ENCODE results near the gene CSF2.

DNA sequence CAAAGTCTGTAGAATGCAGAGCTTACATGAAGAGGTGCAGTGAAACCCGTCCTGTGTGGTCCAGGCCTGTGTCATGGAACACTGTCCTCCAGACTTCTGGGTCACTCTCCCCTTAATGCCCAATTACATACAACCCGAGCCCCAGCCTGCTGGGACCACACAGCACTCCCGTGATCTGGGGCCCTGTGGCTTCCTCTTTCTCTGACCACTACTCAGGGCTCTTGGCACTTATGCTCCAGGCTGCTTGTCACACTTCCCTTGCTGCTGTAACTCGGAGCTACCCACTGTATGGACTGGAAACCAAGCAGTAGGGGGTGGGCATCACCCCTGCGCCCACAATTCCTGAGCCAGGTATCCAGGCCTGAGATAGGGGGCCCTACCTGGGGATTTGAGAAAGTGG, 23.5 kb upstream of the CSF2 start:
- no peak for TF ChIP-seq POLR2A (IDR thresholded peaks at IDR 0.05)
- TF ChIP-seq, protein P1, sequence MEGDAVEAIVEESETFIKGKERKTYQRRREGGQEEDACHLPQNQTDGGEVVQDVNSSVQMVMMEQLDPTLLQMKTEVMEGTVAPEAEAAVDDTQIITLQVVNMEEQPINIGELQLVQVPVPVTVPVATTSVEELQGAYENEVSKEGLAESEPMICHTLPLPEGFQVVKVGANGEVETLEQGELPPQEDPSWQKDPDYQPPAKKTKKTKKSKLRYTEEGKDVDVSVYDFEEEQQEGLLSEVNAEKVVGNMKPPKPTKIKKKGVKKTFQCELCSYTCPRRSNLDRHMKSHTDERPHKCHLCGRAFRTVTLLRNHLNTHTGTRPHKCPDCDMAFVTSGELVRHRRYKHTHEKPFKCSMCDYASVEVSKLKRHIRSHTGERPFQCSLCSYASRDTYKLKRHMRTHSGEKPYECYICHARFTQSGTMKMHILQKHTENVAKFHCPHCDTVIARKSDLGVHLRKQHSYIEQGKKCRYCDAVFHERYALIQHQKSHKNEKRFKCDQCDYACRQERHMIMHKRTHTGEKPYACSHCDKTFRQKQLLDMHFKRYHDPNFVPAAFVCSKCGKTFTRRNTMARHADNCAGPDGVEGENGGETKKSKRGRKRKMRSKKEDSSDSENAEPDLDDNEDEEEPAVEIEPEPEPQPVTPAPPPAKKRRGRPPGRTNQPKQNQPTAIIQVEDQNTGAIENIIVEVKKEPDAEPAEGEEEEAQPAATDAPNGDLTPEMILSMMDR (IDR thresholded peaks at IDR 0.05): no peak
- TF ChIP-seq POLR2AphosphoS5 (IDR thresholded peaks at IDR 0.05; ENCODE audit: insufficient read depth in 1 of 2, low read depth in 1 of 2): no peak
